B cell (primary cell): ENCODE measurements around the gene DLD. TPM values are rescaled to one million over a fixed set of nuclear protein-coding genes. Genes with fewer than 3 reads are reported as not detected.

ENCODE experiments used
- ATAC-seq: fragments of 200-7000 bp; cut with Tn5 transposase; one replicate; pipeline ENCODE4 v1.10.0; 2021; ENCODE audit warnings: low read depth, mild to moderate bottlenecking, moderate number of reproducible peaks, moderate library complexity
- CTCF ChIA-PET: fragments of 350-600 bp; sonication (Branson Sonifier 250); formaldehyde crosslinking; loops from one replicate; lab custom pipeline; 2021; ENCODE audit warnings: antibody characterized with exemption, inconsistent platforms; lab: Charles Lee
- POLR2A ChIA-PET: fragments of 350-600 bp; sonication (Branson Sonifier 250); formaldehyde crosslinking; loops from one replicate; lab custom pipeline; 2021; ENCODE audit warnings: antibody characterized with exemption; lab: Charles Lee
- DNase-seq: peaks from one replicate; pipeline ENCODE4 v3.0.0; 2013
- H2AFZ ChIP-seq: 2 replicates; pipeline ENCODE4 v1.6.1; 2012; ENCODE audit warnings: mild to moderate bottlenecking, low read depth, low read length; ENCODE audit not compliant: insufficient read depth, poor library complexity, severe bottlenecking
- H3K27ac ChIP-seq, 2 donors: 1 replicate in 1 of 2; 2 replicates in 1 of 2; pipeline ENCODE4 v1.5.1; 2012 to 2013; ENCODE audit warnings: low read length in 2 of 2, mild to moderate bottlenecking in 2 of 2, moderate library complexity in 1 of 2
- H3K27me3 ChIP-seq, 4 experiments: fragments of 200-600 bp in 1 of 4; sonication (generic) in 1 of 4; replicated peaks in 1 of 4; 1 replicate in 2 of 4; 2 replicates in 2 of 4; pipeline versions ENCODE4 v1.6.1 to v1.7.0; 2013 to 2016; ENCODE audit warnings: low read length in 3 of 4, mild to moderate bottlenecking in 2 of 4, mixed read lengths in 1 of 4, moderate library complexity in 1 of 4; ENCODE audit not compliant: insufficient read depth in 4 of 4, control insufficient read depth in 3 of 4; ENCODE audit errors: control extremely low read depth in 1 of 4
- H3K36me3 ChIP-seq, 2 experiments: replicated peaks in 1 of 2; 1 replicate in 1 of 2; 2 replicates in 1 of 2; pipeline versions ENCODE4 v1.6.1 to v1.7.1; 2013; ENCODE audit warnings: low read length in 1 of 2; ENCODE audit not compliant: insufficient read depth in 2 of 2, control insufficient read depth in 1 of 2; ENCODE audit errors: control extremely low read depth in 1 of 2, extremely low read depth in 1 of 2
- H3K4me1 ChIP-seq, 2 donors: fragments of 200-600 bp in 1 of 2; sonication (generic) in 1 of 2; 1 replicate in 1 of 2; 2 replicates in 1 of 2; pipeline versions ENCODE4 v1.5.1 to v1.6.1; 2013 to 2017; ENCODE audit warnings: low read length in 2 of 2; ENCODE audit not compliant: control insufficient read depth in 2 of 2, insufficient read depth in 2 of 2
- H3K4me2 ChIP-seq: replicated peaks from 2 replicates; pipeline ENCODE3; 2012; ENCODE audit warnings: mild to moderate bottlenecking, low read depth, low read length; ENCODE audit not compliant: poor library complexity, severe bottlenecking
- H3K4me3 ChIP-seq, 5 experiments: fragments of 200-600 bp in 1 of 5; sonication (generic) in 1 of 5; 1 replicate in 3 of 5; 2 replicates in 2 of 5; pipeline versions ENCODE4 v1.5.1 to v1.7.0; 2011 to 2016; ENCODE audit warnings: low read length in 4 of 5, mild to moderate bottlenecking in 4 of 5, low read depth in 2 of 5, control low read depth in 1 of 5, moderate library complexity in 1 of 5; ENCODE audit not compliant: insufficient read depth in 1 of 5; ENCODE audit errors: control extremely low read depth in 1 of 5, extremely low read depth in 1 of 5
- H3K79me2 ChIP-seq: fragments of 200-600 bp; sonication (generic); one replicate; pipeline ENCODE4 v1.6.0; 2016; ENCODE audit warnings: low read length; ENCODE audit not compliant: control insufficient read depth, insufficient read depth
- H3K9ac ChIP-seq: fragments of 200-600 bp; sonication (generic); 2 replicates; pipeline ENCODE4 v1.6.1; 2017; ENCODE audit warnings: mild to moderate bottlenecking, low read length, moderate library complexity
- H3K9me3 ChIP-seq, 3 donors: one replicate each; pipeline versions ENCODE4 v1.6.1 to v1.7.1; 2013; ENCODE audit warnings: low read length in 2 of 3; ENCODE audit not compliant: control insufficient read depth in 2 of 3, insufficient read depth in 1 of 3; ENCODE audit errors: control extremely low read depth in 1 of 3
- H4K20me1 ChIP-seq: 2 replicates; pipeline ENCODE4 v1.6.0; 2012; ENCODE audit warnings: mild to moderate bottlenecking, low read length; ENCODE audit not compliant: insufficient read depth, control insufficient read depth, poor library complexity, severe bottlenecking
- H3K27ac Mint-ChIP-seq: one replicate; pipeline ENCODE4 v1.8.0; 2021; ENCODE audit warnings: mixed read lengths
- H3K27me3 Mint-ChIP-seq: one replicate; pipeline ENCODE4 v1.8.0; 2021; ENCODE audit warnings: mixed read lengths
- H3K4me1 Mint-ChIP-seq: one replicate; pipeline ENCODE4 v1.8.0; 2021; ENCODE audit warnings: mixed read lengths
- H3K4me3 Mint-ChIP-seq: one replicate; pipeline ENCODE4 v1.8.0; 2021; ENCODE audit warnings: mixed read lengths
- H3K9me3 Mint-ChIP-seq: one replicate; pipeline ENCODE4 v1.8.0; 2022; ENCODE audit warnings: mixed read lengths; ENCODE audit not compliant: insufficient read depth
- EZH2 ChIP-seq: IDR thresholded peaks from 2 replicates; pipeline ENCODE4 v1.6.1; 2012; ENCODE audit warnings: borderline replicate concordance, low read depth, mild to moderate bottlenecking, moderate library complexity, low read length; ENCODE audit not compliant: insufficient read depth, poor library complexity, severe bottlenecking
- WGBS: methylation state at CpG from one replicate; pipeline ENCODE4 v1.1.5; 2013; ENCODE audit warnings: missing lambda C conversion rate; ENCODE audit not compliant: insufficient coverage; 5-methylcytosine and 5-hydroxymethylcytosine counted together
- intact Hi-C: fragments of 100-400 bp; cut with micrococcal nuclease; formaldehyde crosslinking; loops from one replicate; pipeline ENCODE4 v1.10.0; 2022
- polyA plus RNA-seq: library from polyadenylated mRNA; depleted of rRNA; stranded (reverse); fragments of >200 nt; gene quantifications from 2 replicates; pipeline ENCODE4 v1.2.3, GENCODE V29; 2012
- total RNA-seq, 2 donors: library from RNA; stranded (reverse); fragments of 120-200 nt in 1 of 2; gene quantifications; 1 replicate in 1 of 2; 2 replicates in 1 of 2; pipeline versions ENCODE4 v1.2.3 to v1.2.4, GENCODE V29; 2013 to 2022
- TF ChIP-seq, protein P1 (sequence below): fragments of 200-600 bp; IDR thresholded peaks from one replicate; pipeline ENCODE4 v1.8.0; 2022; ENCODE audit warnings: antibody characterized with exemption, mild to moderate bottlenecking

DLD gene
- total and polyA plus RNA-seq, 2 donors (not counting 1 experiment from before 2014, with no cell fraction given) = 26.7 to 47.9 TPM

GRCh38 chr7:107843184-107843583 is 47.8 kb upstream of the DLD start:
- TF ChIP-seq, protein P1, sequence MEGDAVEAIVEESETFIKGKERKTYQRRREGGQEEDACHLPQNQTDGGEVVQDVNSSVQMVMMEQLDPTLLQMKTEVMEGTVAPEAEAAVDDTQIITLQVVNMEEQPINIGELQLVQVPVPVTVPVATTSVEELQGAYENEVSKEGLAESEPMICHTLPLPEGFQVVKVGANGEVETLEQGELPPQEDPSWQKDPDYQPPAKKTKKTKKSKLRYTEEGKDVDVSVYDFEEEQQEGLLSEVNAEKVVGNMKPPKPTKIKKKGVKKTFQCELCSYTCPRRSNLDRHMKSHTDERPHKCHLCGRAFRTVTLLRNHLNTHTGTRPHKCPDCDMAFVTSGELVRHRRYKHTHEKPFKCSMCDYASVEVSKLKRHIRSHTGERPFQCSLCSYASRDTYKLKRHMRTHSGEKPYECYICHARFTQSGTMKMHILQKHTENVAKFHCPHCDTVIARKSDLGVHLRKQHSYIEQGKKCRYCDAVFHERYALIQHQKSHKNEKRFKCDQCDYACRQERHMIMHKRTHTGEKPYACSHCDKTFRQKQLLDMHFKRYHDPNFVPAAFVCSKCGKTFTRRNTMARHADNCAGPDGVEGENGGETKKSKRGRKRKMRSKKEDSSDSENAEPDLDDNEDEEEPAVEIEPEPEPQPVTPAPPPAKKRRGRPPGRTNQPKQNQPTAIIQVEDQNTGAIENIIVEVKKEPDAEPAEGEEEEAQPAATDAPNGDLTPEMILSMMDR = no peak
- no peak for TF ChIP-seq EZH2
- ChIA-PET POLR2A (no interaction called here), CTCF (no interaction called here)
- Histone ChIP-seq H2AFZ (no peak overlapping the region), H3K27ac (no peak overlapping the region), H3K9me3 (peaks cover 0 to 9% (median 0%) of the 10 kb centered on the region in 3 donors), H3K4me3 (no peak overlapping the region), H4K20me1 (no peaks in the 10 kb centered on the region), H3K4me1 (no peaks in the 10 kb centered on the region), H3K27me3 (no peaks in the 10 kb centered on the region), H3K9ac (no peak overlapping the region), H3K79me2 (no peaks in the 10 kb centered on the region), H3K36me3 (no peaks in the 10 kb centered on the region), H3K4me2 (no peak overlapping the region)
- Mint-ChIP-seq H3K27ac (no peak overlapping the region), H3K4me1 (no peaks in the 10 kb centered on the region), H3K27me3 (peaks cover 8% of the 10 kb centered on the region), H3K9me3 (no peaks in the 10 kb centered on the region), H3K4me3 (no peak overlapping the region)
- intact Hi-C loops = no loop called here
- DNase-seq = no peak
- WGBS = 98% methylated on average over 12 of the region's 16 CpGs
- no peak for ATAC-seq

GRCh38 chr7:107846324-107846723 is 44.7 kb upstream of the DLD start:
- ATAC-seq (no peak), DNase-seq (no peak)
- CTCF ChIA-PET = interaction anchor here (1.0 kb wide), 1 partner anchor 8 kb away, joined by 3 read pairs; no protein-coding TSS in a partner anchor
- POLR2A ChIA-PET = no interaction called here
- Histone ChIP-seq H3K9me3 (peaks cover 0 to 9% (median 0%) of the 10 kb centered on the region in 3 donors), H3K4me1 (no peaks in the 10 kb centered on the region), H3K36me3 (no peaks in the 10 kb centered on the region), H3K27me3 (no peaks in the 10 kb centered on the region), H3K9ac (no peak overlapping the region), H2AFZ (no peak overlapping the region), H3K4me3 (no peak overlapping the region), H3K79me2 (no peaks in the 10 kb centered on the region), H4K20me1 (no peaks in the 10 kb centered on the region), H3K27ac (no peak overlapping the region), H3K4me2 (no peak overlapping the region)
- Mint-ChIP-seq H3K27me3 (peaks cover 6% of the 10 kb centered on the region), H3K4me3 (no peak overlapping the region), H3K27ac (no peak overlapping the region), H3K4me1 (no peaks in the 10 kb centered on the region), H3K9me3 (no peaks in the 10 kb centered on the region)
- intact Hi-C loops = no loop called here
- no peak for TF ChIP-seq EZH2
- TF ChIP-seq, protein P1 = no peak
